SK-N-MC (cell line): ENCODE data around the gene EXOSC10.

Experiments used
- DNase-seq: peaks from one replicate; pipeline ENCODE4 v3.0.0-alpha.2; 2011; ENCODE audit warnings: low read depth, low spot score
- H3K27ac ChIP-seq: fragments of 200-600 bp; sonication (generic); 2 replicates; pipeline ENCODE4 v1.5.1; 2016; ENCODE audit warnings: mixed run types
- H3K36me3 ChIP-seq: fragments of 200-600 bp; sonication (generic); 2 replicates; pipeline ENCODE4 v1.6.1; 2017; ENCODE audit warnings: antibody characterized with exemption, low read length, mixed read lengths; ENCODE audit not compliant: insufficient read depth
- H3K4me3 ChIP-seq: fragments of 200-600 bp; sonication (generic); 2 replicates; pipeline ENCODE4 v1.5.1; 2016
- H3K9ac ChIP-seq: fragments of 200-600 bp; sonication (generic); 2 replicates; pipeline ENCODE4 v1.8.0; 2017; ENCODE audit warnings: mixed run types, mixed read lengths; ENCODE audit not compliant: insufficient read length
- H3K9me3 ChIP-seq: fragments of 200-600 bp; sonication (generic); 2 replicates; pipeline ENCODE4 v1.6.1; 2017; ENCODE audit warnings: low read depth, mild to moderate bottlenecking, antibody characterized with exemption, low read length, moderate library complexity, mixed read lengths
- EZH2 ChIP-seq: fragments of 200-600 bp; sonication (generic); IDR thresholded peaks from one replicate; pipeline ENCODE4 v1.6.1; 2017; ENCODE audit warnings: antibody characterized with exemption
- FOXP2 ChIP-seq: optimal IDR thresholded peaks from 2 replicates; pipeline ENCODE3; 2011; ENCODE audit warnings: mild to moderate bottlenecking, moderate library complexity; ENCODE audit not compliant: insufficient read depth; ENCODE audit errors: extremely low read length, control extremely low read depth
- POLR2AphosphoS5 ChIP-seq: IDR thresholded peaks from 2 replicates; pipeline ENCODE4 v1.6.1; 2012; ENCODE audit warnings: mild to moderate bottlenecking, low read depth, low read length, borderline replicate concordance

The EXOSC10 gene

GRCh38 chr1:11059968-11060830 is 39.5 kb downstream of the EXOSC10 start, which contains the start of gene SRM:
TSS of gene SRM (minus strand) at chr1:11060018. CDS start at chr1:11059943, 75 bp downstream.
- peak within 1 kb of the TSS; percentile 93 for H3K9ac ChIP-seq
- peak within 1 kb of the TSS; percentile 98 for H3K4me3 ChIP-seq
- peaks cover 34% of the 10 kb centered on the region for H3K36me3 ChIP-seq
- TF ChIP-seq EZH2: no peak
- no peak for TF ChIP-seq FOXP2
- peak; percentile 87 for TF ChIP-seq POLR2AphosphoS5
- no peaks in the 10 kb centered on the region for H3K9me3 ChIP-seq
- no peak for DNase-seq
- peak within 1 kb of the TSS; percentile 20 for H3K27ac ChIP-seq

DNA sequence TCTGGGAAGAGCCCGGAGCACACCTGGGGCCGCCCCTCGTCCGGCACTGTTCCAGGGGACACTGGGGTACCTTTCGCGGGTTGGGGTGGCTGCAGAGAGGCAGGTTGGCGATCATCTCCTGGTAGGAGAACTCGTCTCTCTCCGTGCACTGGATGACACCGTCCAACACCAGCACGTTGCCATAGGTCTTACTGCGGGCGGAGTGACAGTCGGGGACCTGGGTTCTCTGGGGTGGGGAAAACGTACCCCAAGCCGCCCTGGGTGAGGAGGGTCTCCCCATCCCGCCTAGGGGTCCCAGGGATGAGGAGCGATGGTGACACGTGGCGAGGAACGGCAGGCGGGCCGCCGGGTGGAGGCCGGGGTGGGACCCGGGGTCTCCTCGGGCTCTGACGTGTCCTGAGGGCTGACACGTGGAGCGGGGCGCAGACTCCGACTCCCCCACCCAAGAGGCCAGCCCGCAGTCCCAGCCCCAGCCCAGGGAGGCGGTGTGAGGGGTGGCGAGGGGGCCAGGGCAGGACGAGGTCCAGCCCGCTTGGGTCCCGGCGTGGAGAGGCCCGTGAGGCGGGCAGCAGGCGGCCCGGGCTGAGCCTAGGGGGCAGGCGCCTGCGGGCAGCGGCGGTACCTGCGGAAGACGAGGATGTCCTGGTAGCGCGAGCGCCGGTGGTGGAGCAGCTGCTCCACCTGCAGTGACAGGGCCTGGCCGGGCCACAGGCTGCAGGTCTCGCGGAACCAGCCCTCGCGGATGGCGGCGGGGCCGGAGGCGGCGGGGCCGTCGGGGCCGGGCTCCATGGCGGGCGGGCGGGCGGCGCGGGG is 40.3 kb downstream of the EXOSC10 start:
- Histone ChIP-seq H3K9me3 (no peaks in the 10 kb centered on the region), H3K9ac (peak overlapping the region; percentile 91), H3K36me3 (peaks cover 31% of the 10 kb centered on the region), H3K27ac (0 out of 2 replicates have a peak overlapping the region, but pooled peaks have one; percentile 19), H3K4me3 (peak overlapping the region; percentile 92)
- TF ChIP-seq FOXP2: no peak
- no peak for TF ChIP-seq EZH2
- no peak for TF ChIP-seq POLR2AphosphoS5
- no peak for DNase-seq

GRCh38 chr1:11058595-11059154 is 41.0 kb downstream of the EXOSC10 start:
- peak overlapping the region; percentile 92 for H3K4me3 ChIP-seq
- no peak overlapping the region for H3K27ac ChIP-seq
- no peak for DNase-seq
- peaks cover 32% of the 10 kb centered on the region for H3K36me3 ChIP-seq
- no peaks in the 10 kb centered on the region for H3K9me3 ChIP-seq
- TF ChIP-seq FOXP2: no peak
- no peak for TF ChIP-seq POLR2AphosphoS5
- TF ChIP-seq EZH2: no peak
- H3K9ac ChIP-seq: peak overlapping the region; percentile 91

DNA sequence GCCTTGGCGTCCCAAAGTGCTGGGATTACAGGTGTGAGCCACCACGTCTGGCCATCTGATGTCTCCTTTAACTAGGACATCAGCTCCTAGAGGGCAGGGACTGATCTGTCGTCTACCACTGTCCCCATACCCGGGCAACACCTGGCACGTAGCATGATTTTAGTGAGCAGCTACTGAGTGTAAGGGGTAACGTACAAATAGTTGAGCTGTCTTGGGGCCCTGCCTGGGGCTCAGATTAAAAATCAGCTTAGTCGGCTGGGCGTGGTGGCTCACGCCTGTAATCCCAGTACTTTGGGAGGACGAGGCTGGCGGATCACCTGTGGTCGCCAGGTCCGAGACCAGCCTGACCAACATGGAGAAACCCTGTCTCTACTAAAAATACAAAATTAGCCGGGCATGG is 41.6 kb downstream of the EXOSC10 start:
- no peak overlapping the region for H3K4me3 ChIP-seq

DNA sequence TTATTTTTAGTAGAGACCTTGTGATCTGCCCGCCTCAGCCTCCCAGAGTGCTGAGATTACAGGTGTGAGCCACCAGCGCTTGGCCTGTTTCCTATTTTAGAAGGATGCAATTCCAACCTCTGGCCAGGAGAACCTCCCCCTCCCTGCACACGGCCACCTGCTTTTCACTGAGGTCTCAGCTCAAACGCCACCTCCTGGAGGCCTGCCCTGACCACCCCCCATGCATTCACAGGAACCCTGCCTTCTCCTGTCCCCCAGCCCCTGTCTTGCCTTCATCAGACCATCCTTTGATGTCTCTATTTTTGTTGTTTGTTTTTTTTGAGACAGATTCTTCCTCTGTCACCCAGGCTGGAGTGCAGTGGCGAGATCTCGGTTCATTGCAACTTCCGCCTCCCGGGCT is 42.2 kb downstream of the EXOSC10 start:
- TF ChIP-seq POLR2AphosphoS5 (no peak), FOXP2 (no peak), EZH2 (no peak)
- Histone ChIP-seq H3K27ac (no peak overlapping the region), H3K36me3 (peaks cover 29% of the 10 kb centered on the region), H3K9me3 (no peaks in the 10 kb centered on the region), H3K9ac (no peak overlapping the region), H3K4me3 (no peak overlapping the region)
- DNase-seq: no peak

More for the DNA sequence above, 41.6 kb downstream of the EXOSC10 start:
- Histone ChIP-seq H3K27ac (no peak overlapping the region), H3K9me3 (no peaks in the 10 kb centered on the region), H3K36me3 (peaks cover 29% of the 10 kb centered on the region), H3K9ac (no peak overlapping the region)
- DNase-seq: no peak
- TF ChIP-seq EZH2: no peak
- no peak for TF ChIP-seq POLR2AphosphoS5
- TF ChIP-seq FOXP2: no peak

DNA sequence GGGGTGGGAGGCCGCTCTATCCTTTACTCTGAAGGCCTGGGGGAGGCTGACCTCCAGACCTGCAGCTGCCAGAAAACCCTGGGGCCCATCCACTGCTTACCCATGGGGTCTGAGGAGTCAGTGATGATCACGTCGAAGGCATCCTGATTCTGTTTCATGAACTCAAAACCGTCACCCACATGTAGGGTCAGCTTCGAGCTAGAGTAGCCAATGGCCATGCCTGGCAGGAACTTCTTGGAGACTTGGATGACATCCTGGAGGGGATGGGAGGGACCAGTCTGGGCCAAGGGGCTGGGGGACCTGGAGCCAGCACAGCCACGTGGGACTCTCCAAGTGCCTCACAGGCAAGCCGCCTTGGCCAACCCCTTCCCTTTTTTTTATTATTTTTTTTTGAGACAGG is 43.2 kb downstream of the EXOSC10 start:
- DNase-seq: no peak
- peaks cover 25% of the 10 kb centered on the region for H3K36me3 ChIP-seq
- TF ChIP-seq EZH2 (no peak), FOXP2 (no peak), POLR2AphosphoS5 (no peak)
- no peaks in the 10 kb centered on the region for H3K9me3 ChIP-seq
- no peak overlapping the region for H3K9ac ChIP-seq
- no peak overlapping the region for H3K27ac ChIP-seq
- H3K4me3 ChIP-seq: no peak overlapping the region

DNA sequence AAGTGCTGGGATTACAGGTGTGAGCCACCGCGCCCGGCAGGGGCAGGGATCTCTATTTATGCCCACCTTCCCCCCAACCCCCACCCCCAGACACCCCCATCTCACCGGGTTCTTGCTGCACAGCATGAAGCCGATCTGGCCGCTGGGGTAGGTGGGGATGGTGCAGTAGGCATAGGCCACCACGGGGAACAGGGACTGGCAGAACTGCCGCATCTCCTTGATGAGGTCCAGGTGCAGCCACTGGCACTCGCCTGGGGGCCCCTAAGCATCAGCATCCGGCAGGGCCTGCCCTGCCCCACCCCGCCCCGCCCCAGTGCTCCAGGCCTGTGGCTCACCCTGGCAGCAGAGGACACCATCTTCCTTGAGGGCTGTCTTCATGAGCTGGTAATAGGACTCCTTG is 44.0 kb downstream of the EXOSC10 start:
- Histone ChIP-seq H3K27ac (no peak overlapping the region), H3K9ac (no peak overlapping the region), H3K4me3 (no peak overlapping the region), H3K9me3 (no peaks in the 10 kb centered on the region), H3K36me3 (peaks cover 25% of the 10 kb centered on the region)
- TF ChIP-seq EZH2 (no peak), POLR2AphosphoS5 (no peak), FOXP2 (no peak)
- no peak for DNase-seq

DNA sequence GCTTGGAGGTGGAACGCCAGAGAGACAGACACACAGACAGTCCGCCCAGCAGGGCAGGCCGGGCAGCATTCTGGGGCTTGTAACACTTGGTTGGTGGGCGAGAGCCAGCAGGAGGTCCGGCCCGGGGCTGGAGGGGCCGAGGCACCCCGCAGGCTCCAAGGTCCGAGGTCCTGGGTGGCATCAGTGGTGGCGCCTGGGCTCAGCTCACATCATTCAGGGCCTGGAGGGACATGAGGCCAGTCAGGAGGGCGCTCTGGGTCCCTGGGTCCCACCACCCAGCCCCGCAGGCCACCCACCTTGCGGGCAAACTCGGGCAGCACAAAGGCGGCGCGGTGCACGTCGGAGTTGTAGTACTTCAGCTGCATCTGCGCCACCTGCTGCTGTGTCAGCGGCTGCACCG is 45.0 kb downstream of the EXOSC10 start:
- peaks cover 25% of the 10 kb centered on the region for H3K36me3 ChIP-seq
- H3K4me3 ChIP-seq: no peak overlapping the region
- no peak overlapping the region for H3K9ac ChIP-seq
- no peak overlapping the region for H3K27ac ChIP-seq
- TF ChIP-seq FOXP2: no peak
- TF ChIP-seq EZH2: no peak
- TF ChIP-seq POLR2AphosphoS5: no peak
- no peaks in the 10 kb centered on the region for H3K9me3 ChIP-seq
- no peak for DNase-seq
